ENCODE results near the gene RBM22. TPM values are rescaled to one million over a fixed set of nuclear protein-coding genes. Genes with fewer than 3 reads are reported as not detected.

RBM22 gene
- total and polyA plus RNA-seq, 4 donors = 27.2 to 49.9 (median 38.6) TPM

- TF ChIP-seq CTCF (IDR thresholded peaks at IDR 0.05; ENCODE audit: control extremely low read depth, extremely low read depth) = no peak
- peak overlapping the region; percentile 34 to 87 for H3K27ac ChIP-seq (ENCODE audit: low read depth in 1 of 2, low read length in 1 of 2)
- H3K36me3 ChIP-seq (ENCODE audit: control insufficient read depth in 4 of 4, insufficient read depth in 4 of 4, low read length in 4 of 4) = peaks cover 2 to 34% (median 21%) of the 10 kb centered on the region in 4 donors
- H3K27me3 ChIP-seq (ENCODE audit: control insufficient read depth in 3 of 3, insufficient read depth in 3 of 3, low read length in 2 of 3) = no peaks in the 10 kb centered on the region
- DNase-seq (no peak), ATAC-seq (ENCODE audit: insufficient read depth, low FRiP score) (no peak)
- no peak overlapping the region for H3K9ac ChIP-seq (ENCODE audit: insufficient read depth in 1 of 2, low read length in 2 of 2)
- no peaks in the 10 kb centered on the region for H3K9me3 ChIP-seq (ENCODE audit: control insufficient read depth in 4 of 4, insufficient read depth in 3 of 4, low read length in 3 of 4)
- peaks cover 10 to 29% (median 22%) of the 10 kb centered on the region in 5 donors for H3K4me1 ChIP-seq (ENCODE audit: control insufficient read depth in 5 of 5, insufficient read depth in 5 of 5, low read length in 5 of 5)
- no peak overlapping the region for H3K4me3 ChIP-seq
- WGBS, 2 donors = 92% methylated on average over 16 of the region's 16 CpGs
Measured at GRCh38 chr5:150648294-150649107, 52.4 kb downstream of the RBM22 start.

- no peaks in the 10 kb centered on the region for H3K9me3 ChIP-seq (ENCODE audit: control insufficient read depth in 4 of 4, insufficient read depth in 3 of 4, low read length in 3 of 4)
- H3K27me3 ChIP-seq (ENCODE audit: control insufficient read depth in 3 of 3, insufficient read depth in 3 of 3, low read length in 2 of 3) = no peaks in the 10 kb centered on the region
- ATAC-seq (ENCODE audit: insufficient read depth, low FRiP score) (no peak), DNase-seq (peak; percentile 60 to 81 (median 64))
- no peak for TF ChIP-seq CTCF (IDR thresholded peaks at IDR 0.05; ENCODE audit: control extremely low read depth, extremely low read depth)
- WGBS, 2 donors = 63 to 84% methylated on average over 25 of the region's 25 CpGs
- peak overlapping the region in 1 of 2 donors; percentile 58 for H3K9ac ChIP-seq (ENCODE audit: insufficient read depth in 1 of 2, low read length in 2 of 2)
- peaks cover 2 to 30% (median 17%) of the 10 kb centered on the region in 4 donors for H3K36me3 ChIP-seq (ENCODE audit: control insufficient read depth in 4 of 4, insufficient read depth in 4 of 4, low read length in 4 of 4)
- H3K27ac ChIP-seq (ENCODE audit: low read depth in 1 of 2, low read length in 1 of 2) = peak overlapping the region; percentile 34 to 87
- peaks cover 12 to 30% (median 25%) of the 10 kb centered on the region in 5 donors for H3K4me1 ChIP-seq (ENCODE audit: control insufficient read depth in 5 of 5, insufficient read depth in 5 of 5, low read length in 5 of 5)
- no peak overlapping the region for H3K4me3 ChIP-seq
Measured at GRCh38 chr5:150647275-150648251, 53.3 kb downstream of the RBM22 start.

- no peak for ATAC-seq (ENCODE audit: insufficient read depth, low FRiP score)
- DNase-seq = peak; percentile 50 to 61 (median 55)
- 78 to 85% methylated on average over 4 of the region's 4 CpGs for WGBS, 2 donors
- H3K36me3 ChIP-seq (ENCODE audit: control insufficient read depth in 4 of 4, insufficient read depth in 4 of 4, low read length in 4 of 4) = peaks cover 2 to 23% (median 8%) of the 10 kb centered on the region in 4 donors
- peak overlapping the region; percentile 26 to 94 for H3K27ac ChIP-seq (ENCODE audit: low read depth in 1 of 2, low read length in 1 of 2)
- H3K4me1 ChIP-seq (ENCODE audit: control insufficient read depth in 5 of 5, insufficient read depth in 5 of 5, low read length in 5 of 5) = peaks cover 16 to 54% (median 45%) of the 10 kb centered on the region in 5 donors
- no peak overlapping the region for H3K9ac ChIP-seq (ENCODE audit: insufficient read depth in 1 of 2, low read length in 2 of 2)
- no peaks in the 10 kb centered on the region for H3K27me3 ChIP-seq (ENCODE audit: control insufficient read depth in 3 of 3, insufficient read depth in 3 of 3, low read length in 2 of 3)
- no peaks in the 10 kb centered on the region for H3K9me3 ChIP-seq (ENCODE audit: control insufficient read depth in 4 of 4, insufficient read depth in 3 of 4, low read length in 3 of 4)
- no peak overlapping the region for H3K4me3 ChIP-seq
- TF ChIP-seq CTCF (IDR thresholded peaks at IDR 0.05; ENCODE audit: control extremely low read depth, extremely low read depth) = no peak
Measured at GRCh38 chr5:150645070-150645700, 55.7 kb downstream of the RBM22 start.
